Parathyroid adenoma (tissue), 2 donors: ENCODE results near the gene CTNNAL1.
"Not testable (repeated sequence)": the region's sequence is repeated elsewhere in the genome, so short reads cannot be mapped to it uniquely, and the experiment has no call there.

Experiments
- H2AFZ ChIP-seq: fragments of 300-600 bp; sonication (generic); one replicate; pipeline ENCODE4 v1.7.0; 2017; ENCODE audit warnings: antibody characterized with exemption, mild to moderate bottlenecking
- H3K27ac ChIP-seq: fragments of 300-600 bp; sonication (generic); one replicate; pipeline ENCODE4 v1.7.0; 2017
- H3K27me3 ChIP-seq: fragments of 300-600 bp; sonication (generic); one replicate; pipeline ENCODE4 v1.7.0; 2017; ENCODE audit warnings: low read length; ENCODE audit not compliant: control insufficient read depth, insufficient read depth
- H3K36me3 ChIP-seq: fragments of 300-600 bp; sonication (generic); one replicate; pipeline ENCODE4 v1.7.0; 2017; ENCODE audit warnings: low read length; ENCODE audit not compliant: control insufficient read depth, insufficient read depth
- H3K4me1 ChIP-seq: fragments of 300-600 bp; sonication (generic); one replicate; pipeline ENCODE4 v1.7.0; 2017; ENCODE audit warnings: control low read depth
- H3K4me2 ChIP-seq: fragments of 300-600 bp; sonication (generic); one replicate; pipeline ENCODE4 v1.7.0; 2017; ENCODE audit warnings: low read length
- H3K4me3 ChIP-seq: fragments of 300-600 bp; sonication (generic); one replicate; pipeline ENCODE4 v1.7.0; 2017; ENCODE audit warnings: low read depth, low read length
- H3K79me2 ChIP-seq: fragments of 300-600 bp; sonication (generic); one replicate; pipeline ENCODE4 v1.7.0; 2017; ENCODE audit warnings: control low read depth
- H3K9ac ChIP-seq: fragments of 300-600 bp; sonication (generic); one replicate; pipeline ENCODE4 v1.7.0; 2017; ENCODE audit warnings: mild to moderate bottlenecking
- H3K9me3 ChIP-seq: fragments of 300-600 bp; sonication (generic); one replicate; pipeline ENCODE4 v1.7.0; 2017; ENCODE audit warnings: low read length; ENCODE audit not compliant: control insufficient read depth
- CTCF ChIP-seq: fragments of 300-600 bp; sonication (generic); IDR thresholded peaks from one replicate; pipeline ENCODE4 v1.7.0; 2017; ENCODE audit warnings: antibody characterized with exemption, mild to moderate bottlenecking
- donor health status: primary hyperparathyroidism.

The CTNNAL1 gene

GRCh38 chr9:108933718-108934322 is 79.5 kb downstream of the CTNNAL1 start, which contains the start of gene ELP1:
Gene ELP1 (minus strand): TSS chr9:108934124. CDS start chr9:108931146, 2,978 bp downstream.
- Histone ChIP-seq H3K9me3 (no peaks in the 10 kb centered on the region), H3K36me3 (no peaks in the 10 kb centered on the region), H3K4me2 (peak within 1 kb of the TSS; percentile 94), H3K27ac (peak within 1 kb of the TSS; percentile 86), H2AFZ (peak within 1 kb of the TSS; percentile 92), H3K79me2 (peaks cover 8% of the 10 kb centered on the region), H3K9ac (no peak within 1 kb of the TSS), H3K27me3 (no peaks in the 10 kb centered on the region), H3K4me1 (peaks cover 4% of the 10 kb centered on the region), H3K4me3 (peak within 1 kb of the TSS; percentile 98)
- TF ChIP-seq CTCF = no peak

GRCh38 chr9:108933231-108933717 is 80.0 kb downstream of the CTNNAL1 start:
- Histone ChIP-seq H3K4me1 (peaks cover 4% of the 10 kb centered on the region), H3K79me2 (peaks cover 8% of the 10 kb centered on the region), H3K4me2 (peak overlapping the region; percentile 94), H3K9ac (no peak overlapping the region), H3K27me3 (no peaks in the 10 kb centered on the region), H2AFZ (peak overlapping the region; percentile 92), H3K27ac (peak overlapping the region; percentile 86), H3K36me3 (no peaks in the 10 kb centered on the region), H3K4me3 (peak overlapping the region; percentile 98), H3K9me3 (no peaks in the 10 kb centered on the region)
- no peak for TF ChIP-seq CTCF

- peaks cover 4% of the 10 kb centered on the region for H3K4me1 ChIP-seq
- no peak overlapping the region for H3K4me3 ChIP-seq
- no peak overlapping the region for H3K9ac ChIP-seq
- H3K27me3 ChIP-seq = no peaks in the 10 kb centered on the region
- no peaks in the 10 kb centered on the region for H3K36me3 ChIP-seq
- H3K79me2 ChIP-seq = peaks cover 7% of the 10 kb centered on the region
- TF ChIP-seq CTCF = no peak
- H3K27ac ChIP-seq = no peak overlapping the region
- H3K9me3 ChIP-seq = no peaks in the 10 kb centered on the region
- H3K4me2 ChIP-seq = peak overlapping the region; percentile 29
- H2AFZ ChIP-seq = no peak overlapping the region
Measured at GRCh38 chr9:108928386-108928785, 84.9 kb downstream of the CTNNAL1 start.

GRCh38 chr9:108924466-108924865 is 88.8 kb downstream of the CTNNAL1 start:
- Histone ChIP-seq H3K4me3 (no peak overlapping the region), H2AFZ (no peak overlapping the region), H3K36me3 (no peaks in the 10 kb centered on the region), H3K27ac (no peak overlapping the region), H3K9ac (no peak overlapping the region), H3K4me2 (no peak overlapping the region), H3K27me3 (no peaks in the 10 kb centered on the region), H3K9me3 (no peaks in the 10 kb centered on the region), H3K4me1 (no peaks in the 10 kb centered on the region), H3K79me2 (no peaks in the 10 kb centered on the region)
- TF ChIP-seq CTCF = no peak

GRCh38 chr9:108921200-108921599 is 92.1 kb downstream of the CTNNAL1 start:
- TF ChIP-seq CTCF = no peak
- Histone ChIP-seq H3K27me3 (no peaks in the 10 kb centered on the region), H3K4me1 (no peaks in the 10 kb centered on the region), H2AFZ (no peak overlapping the region), H3K4me3 (no peak overlapping the region), H3K79me2 (no peaks in the 10 kb centered on the region), H3K36me3 (no peaks in the 10 kb centered on the region), H3K9me3 (no peaks in the 10 kb centered on the region), H3K9ac (no peak overlapping the region), H3K27ac (no peak overlapping the region), H3K4me2 (no peak overlapping the region)

GRCh38 chr9:108920401-108920800 is 92.9 kb downstream of the CTNNAL1 start:
- not testable (repeated sequence) for H2AFZ ChIP-seq, H3K9ac ChIP-seq, H3K27me3 ChIP-seq, H3K4me3 ChIP-seq, H3K9me3 ChIP-seq, H3K79me2 ChIP-seq, H3K4me1 ChIP-seq, H3K4me2 ChIP-seq, H3K27ac ChIP-seq, H3K36me3 ChIP-seq
